ENCODE data around the gene MAGI1. TPM values are rescaled to one million over a fixed set of nuclear protein-coding genes. Genes with fewer than 3 reads are reported as not detected.

Gene MAGI1
- total RNA-seq, 3 donors from 2014 or later (not counting 1 experiment from before 2014, with no cell fraction given), result not detected

DNA sequence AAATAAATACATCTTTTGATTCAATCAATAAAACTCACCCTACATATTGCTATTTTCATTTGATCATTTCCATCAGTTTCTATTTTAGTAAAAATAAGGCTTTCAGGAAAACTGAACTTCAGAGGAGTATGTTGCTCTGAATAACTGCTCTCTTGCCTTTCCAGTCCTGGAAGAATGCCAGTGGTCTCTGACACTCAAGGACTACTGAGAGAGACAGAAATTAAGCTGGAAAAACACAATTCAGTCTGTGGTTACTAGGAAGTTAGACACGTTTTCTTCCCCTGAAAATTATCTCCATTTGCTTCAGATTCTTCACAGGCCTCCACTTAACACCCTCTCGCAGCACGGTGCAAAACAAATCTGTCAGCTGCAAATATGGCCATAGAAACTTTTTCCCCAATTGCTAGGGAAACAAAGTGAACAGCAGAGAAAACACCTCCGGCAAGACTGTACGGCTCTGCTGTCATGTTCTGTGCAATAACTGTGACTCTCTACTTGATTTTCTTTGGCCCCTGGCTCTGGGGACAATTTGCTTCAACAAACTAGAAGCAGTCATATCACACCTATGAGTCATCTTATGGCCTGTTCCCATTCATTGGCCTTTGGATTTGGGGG lies 353.0 kb downstream of the MAGI1 start:
- WGBS (ENCODE audit: insufficient coverage), result 76% methylated on average over 5 of the region's 5 CpGs
- intact Hi-C loops (cut with micrococcal nuclease), result no loop called here

GRCh38 chr3:65678516-65678915 lies 360.2 kb downstream of the MAGI1 start:
- TF ChIP-seq, protein P1, sequence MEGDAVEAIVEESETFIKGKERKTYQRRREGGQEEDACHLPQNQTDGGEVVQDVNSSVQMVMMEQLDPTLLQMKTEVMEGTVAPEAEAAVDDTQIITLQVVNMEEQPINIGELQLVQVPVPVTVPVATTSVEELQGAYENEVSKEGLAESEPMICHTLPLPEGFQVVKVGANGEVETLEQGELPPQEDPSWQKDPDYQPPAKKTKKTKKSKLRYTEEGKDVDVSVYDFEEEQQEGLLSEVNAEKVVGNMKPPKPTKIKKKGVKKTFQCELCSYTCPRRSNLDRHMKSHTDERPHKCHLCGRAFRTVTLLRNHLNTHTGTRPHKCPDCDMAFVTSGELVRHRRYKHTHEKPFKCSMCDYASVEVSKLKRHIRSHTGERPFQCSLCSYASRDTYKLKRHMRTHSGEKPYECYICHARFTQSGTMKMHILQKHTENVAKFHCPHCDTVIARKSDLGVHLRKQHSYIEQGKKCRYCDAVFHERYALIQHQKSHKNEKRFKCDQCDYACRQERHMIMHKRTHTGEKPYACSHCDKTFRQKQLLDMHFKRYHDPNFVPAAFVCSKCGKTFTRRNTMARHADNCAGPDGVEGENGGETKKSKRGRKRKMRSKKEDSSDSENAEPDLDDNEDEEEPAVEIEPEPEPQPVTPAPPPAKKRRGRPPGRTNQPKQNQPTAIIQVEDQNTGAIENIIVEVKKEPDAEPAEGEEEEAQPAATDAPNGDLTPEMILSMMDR (IDR thresholded peaks at IDR 0.05), result no peak
- no peaks in the 10 kb centered on the region for H3K36me3 ChIP-seq (ENCODE audit: control insufficient read depth, insufficient read depth, low read length)
- Mint-ChIP-seq H3K9me3 (peaks cover 2% of the 10 kb centered on the region in 2 donors), H3K27ac (no peak overlapping the region), H3K4me3 (no peak overlapping the region), H3K4me1 (no peaks in the 10 kb centered on the region), H3K36me3 (no peaks in the 10 kb centered on the region), H3K27me3 (ENCODE audit: low read depth in 2 of 2) (no peaks in the 10 kb centered on the region)
- H3K27ac ChIP-seq (ENCODE audit: low read length), result no peak overlapping the region
- no peaks in the 10 kb centered on the region for H3K9me3 ChIP-seq (ENCODE audit: control insufficient read depth, insufficient read depth, low read length)
- H3K27me3 ChIP-seq (ENCODE audit: control insufficient read depth, insufficient read depth, low read length), result no peaks in the 10 kb centered on the region
- 79% methylated on average over 4 of the region's 4 CpGs for WGBS (ENCODE audit: insufficient coverage)
- H3K4me3 ChIP-seq (ENCODE audit: low read length), result no peak overlapping the region
- ATAC-seq, result no peak
- no peak for DNase-seq
- intact Hi-C loops (cut with micrococcal nuclease), result no loop called here
- H3K4me1 ChIP-seq (ENCODE audit: control insufficient read depth, insufficient read depth, low read length), result no peaks in the 10 kb centered on the region

More for the DNA sequence above, 353.0 kb downstream of the MAGI1 start:
- no peak overlapping the region for H3K27ac Mint-ChIP-seq
- H3K27me3 ChIP-seq (ENCODE audit: control insufficient read depth, insufficient read depth, low read length), result no peaks in the 10 kb centered on the region
- no peaks in the 10 kb centered on the region for H3K36me3 Mint-ChIP-seq
- DNase-seq (no peak), ATAC-seq (no peak)
- H3K27me3 Mint-ChIP-seq (ENCODE audit: low read depth in 2 of 2), result no peaks in the 10 kb centered on the region
- no peaks in the 10 kb centered on the region for H3K9me3 Mint-ChIP-seq
- H3K4me3 Mint-ChIP-seq, result no peak overlapping the region
- TF ChIP-seq, protein P1 (IDR thresholded peaks at IDR 0.05), result no peak
- no peaks in the 10 kb centered on the region for H3K36me3 ChIP-seq (ENCODE audit: control insufficient read depth, insufficient read depth, low read length)
- H3K4me1 Mint-ChIP-seq, result no peaks in the 10 kb centered on the region
- H3K4me3 ChIP-seq (ENCODE audit: low read length), result no peak overlapping the region
- no peaks in the 10 kb centered on the region for H3K9me3 ChIP-seq (ENCODE audit: control insufficient read depth, insufficient read depth, low read length)
- H3K4me1 ChIP-seq (ENCODE audit: control insufficient read depth, insufficient read depth, low read length), result no peaks in the 10 kb centered on the region
- H3K27ac ChIP-seq (ENCODE audit: low read length), result no peak overlapping the region

DNA sequence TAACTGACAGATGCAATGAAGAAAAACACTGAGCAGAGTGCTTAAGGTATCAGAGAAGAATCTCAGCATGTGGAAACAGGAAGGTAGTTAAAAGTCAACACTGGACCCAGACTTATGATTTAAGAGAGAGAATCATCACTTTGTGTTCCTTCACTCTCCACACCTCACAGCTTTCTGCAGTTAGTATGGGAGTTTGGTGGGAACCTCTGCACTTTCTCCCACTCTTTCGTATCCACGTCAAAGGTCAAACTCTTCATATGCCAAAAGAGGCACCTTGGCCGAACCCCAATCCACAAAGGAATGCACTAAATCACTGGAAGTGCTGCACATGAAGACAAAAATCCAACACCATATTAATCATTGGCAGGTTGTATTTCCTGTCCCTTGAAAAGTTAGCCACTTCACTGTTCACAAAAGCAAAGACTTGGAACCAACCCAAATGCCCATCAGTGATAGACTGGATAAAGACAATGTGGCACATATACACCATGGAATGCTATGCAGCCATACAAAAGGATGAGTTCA lies 361.2 kb downstream of the MAGI1 start:
- TF ChIP-seq, protein P1 (IDR thresholded peaks at IDR 0.05), result no peak
- H3K27me3 Mint-ChIP-seq (ENCODE audit: low read depth in 2 of 2), result no peaks in the 10 kb centered on the region
- H3K36me3 ChIP-seq (ENCODE audit: control insufficient read depth, insufficient read depth, low read length), result no peaks in the 10 kb centered on the region
- H3K27me3 ChIP-seq (ENCODE audit: control insufficient read depth, insufficient read depth, low read length), result no peaks in the 10 kb centered on the region
- no peaks in the 10 kb centered on the region for H3K4me1 ChIP-seq (ENCODE audit: control insufficient read depth, insufficient read depth, low read length)
- H3K4me3 Mint-ChIP-seq, result no peak overlapping the region
- H3K4me3 ChIP-seq (ENCODE audit: low read length), result no peak overlapping the region
- H3K27ac ChIP-seq (ENCODE audit: low read length), result no peak overlapping the region
- peaks cover 2% of the 10 kb centered on the region in 2 donors for H3K9me3 Mint-ChIP-seq
- no peaks in the 10 kb centered on the region for H3K36me3 Mint-ChIP-seq
- no peaks in the 10 kb centered on the region for H3K9me3 ChIP-seq (ENCODE audit: control insufficient read depth, insufficient read depth, low read length)
- 91% methylated on average over 3 of the region's 3 CpGs for WGBS (ENCODE audit: insufficient coverage)
- no peak overlapping the region for H3K27ac Mint-ChIP-seq
- intact Hi-C loops (cut with micrococcal nuclease), result no loop called here
- no peak for DNase-seq
- H3K4me1 Mint-ChIP-seq, result no peaks in the 10 kb centered on the region
- ATAC-seq, result no peak

- Mint-ChIP-seq H3K9me3 (peaks cover 2% of the 10 kb centered on the region in 2 donors), H3K36me3 (no peaks in the 10 kb centered on the region), H3K27me3 (ENCODE audit: low read depth in 2 of 2) (no peaks in the 10 kb centered on the region), H3K4me1 (no peaks in the 10 kb centered on the region), H3K27ac (no peak overlapping the region), H3K4me3 (no peak overlapping the region)
- intact Hi-C loops (cut with micrococcal nuclease), result no loop called here
- H3K4me3 ChIP-seq (ENCODE audit: low read length), result no peak overlapping the region
- no peak for ATAC-seq
- H3K27ac ChIP-seq (ENCODE audit: low read length), result no peak overlapping the region
- TF ChIP-seq, protein P1 (IDR thresholded peaks at IDR 0.05), result no peak
- H3K4me1 ChIP-seq (ENCODE audit: control insufficient read depth, insufficient read depth, low read length), result no peaks in the 10 kb centered on the region
- WGBS (ENCODE audit: insufficient coverage), result 74% methylated on average over 2 of the region's 2 CpGs
- no peaks in the 10 kb centered on the region for H3K27me3 ChIP-seq (ENCODE audit: control insufficient read depth, insufficient read depth, low read length)
- H3K36me3 ChIP-seq (ENCODE audit: control insufficient read depth, insufficient read depth, low read length), result no peaks in the 10 kb centered on the region
- H3K9me3 ChIP-seq (ENCODE audit: control insufficient read depth, insufficient read depth, low read length), result no peaks in the 10 kb centered on the region
- DNase-seq, result no peak
Measured at GRCh38 chr3:65676580-65676979, 362.1 kb downstream of the MAGI1 start.

Data from natural killer cell (primary cell).